ENCODE results near the gene PNLIP.

DNA sequence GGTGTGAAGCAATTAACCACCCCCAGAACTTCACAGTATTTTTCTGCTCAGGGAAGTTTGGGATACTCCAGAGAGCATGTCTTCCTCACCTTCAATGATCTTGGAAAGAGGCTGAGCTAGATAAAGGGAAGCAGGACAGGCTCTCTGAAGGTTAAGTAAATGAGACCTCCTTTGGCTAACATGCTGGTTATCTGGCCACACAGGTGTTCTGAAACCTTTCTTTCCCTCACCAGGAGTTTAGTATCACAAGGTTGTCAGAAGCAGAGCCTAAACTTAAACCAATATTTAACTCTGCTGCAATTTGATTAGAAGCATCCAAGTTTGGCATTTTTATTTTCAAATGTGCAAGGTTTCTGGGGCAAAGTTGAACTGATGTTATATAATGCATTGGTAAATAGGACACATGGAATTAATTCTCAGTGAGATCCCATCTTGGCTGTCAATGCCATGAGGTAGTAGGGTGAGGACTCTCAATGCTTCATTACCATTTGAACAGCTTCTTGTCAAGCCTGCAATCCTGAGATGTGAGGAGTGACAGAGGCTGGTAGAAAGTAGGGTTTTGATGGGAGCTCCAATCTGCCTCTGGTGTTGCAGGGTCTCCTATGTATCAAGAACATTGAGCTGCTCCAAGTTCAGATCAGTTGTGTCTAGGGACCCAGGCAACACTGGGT lies 3.6 kb upstream of the PNLIP start:
- TF ChIP-seq, protein P1, sequence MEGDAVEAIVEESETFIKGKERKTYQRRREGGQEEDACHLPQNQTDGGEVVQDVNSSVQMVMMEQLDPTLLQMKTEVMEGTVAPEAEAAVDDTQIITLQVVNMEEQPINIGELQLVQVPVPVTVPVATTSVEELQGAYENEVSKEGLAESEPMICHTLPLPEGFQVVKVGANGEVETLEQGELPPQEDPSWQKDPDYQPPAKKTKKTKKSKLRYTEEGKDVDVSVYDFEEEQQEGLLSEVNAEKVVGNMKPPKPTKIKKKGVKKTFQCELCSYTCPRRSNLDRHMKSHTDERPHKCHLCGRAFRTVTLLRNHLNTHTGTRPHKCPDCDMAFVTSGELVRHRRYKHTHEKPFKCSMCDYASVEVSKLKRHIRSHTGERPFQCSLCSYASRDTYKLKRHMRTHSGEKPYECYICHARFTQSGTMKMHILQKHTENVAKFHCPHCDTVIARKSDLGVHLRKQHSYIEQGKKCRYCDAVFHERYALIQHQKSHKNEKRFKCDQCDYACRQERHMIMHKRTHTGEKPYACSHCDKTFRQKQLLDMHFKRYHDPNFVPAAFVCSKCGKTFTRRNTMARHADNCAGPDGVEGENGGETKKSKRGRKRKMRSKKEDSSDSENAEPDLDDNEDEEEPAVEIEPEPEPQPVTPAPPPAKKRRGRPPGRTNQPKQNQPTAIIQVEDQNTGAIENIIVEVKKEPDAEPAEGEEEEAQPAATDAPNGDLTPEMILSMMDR (IDR thresholded peaks at IDR 0.05) = no peak
- no peak for TF ChIP-seq POLR2A (IDR thresholded peaks at IDR 0.05)

Measured in esophagus squamous epithelium (tissue), 4 donors.